Measurements from ENCODE around the gene ANGPT4. TPM values are rescaled to one million over a fixed set of nuclear protein-coding genes. Genes with fewer than 3 reads are reported as not detected.
"Not testable (repeated sequence)": the region's sequence is repeated elsewhere in the genome, so short reads cannot be mapped to it uniquely, and the experiment has no call there.

The ANGPT4 gene
- total and polyA plus RNA-seq, 4 donors, result 0.02 to 0.67 (median 0.65) TPM; not detected in 1

GRCh38 chr20:854601-855000 lies 61.5 kb downstream of the ANGPT4 start:
- DNase-seq, result no peak
- no peak for ATAC-seq (ENCODE audit: insufficient read depth, low FRiP score)
- no peak for TF ChIP-seq CTCF (IDR thresholded peaks at IDR 0.05; ENCODE audit: control extremely low read depth, extremely low read depth)

GRCh38 chr20:853406-853996 lies 62.6 kb downstream of the ANGPT4 start:
- no peak overlapping the region for H3K9ac ChIP-seq (ENCODE audit: insufficient read depth in 1 of 2, low read length in 2 of 2)
- H3K27me3 ChIP-seq (ENCODE audit: control insufficient read depth in 3 of 3, insufficient read depth in 3 of 3, low read length in 2 of 3), result no peaks in the 10 kb centered on the region
- H3K27ac ChIP-seq (ENCODE audit: low read depth in 1 of 2, low read length in 1 of 2), result no peak overlapping the region
- H3K9me3 ChIP-seq (ENCODE audit: control insufficient read depth in 4 of 4, insufficient read depth in 3 of 4, low read length in 3 of 4), result no peaks in the 10 kb centered on the region
- H3K36me3 ChIP-seq (ENCODE audit: control insufficient read depth in 4 of 4, insufficient read depth in 4 of 4, low read length in 4 of 4), result peaks cover 0 to 3% (median 0%) of the 10 kb centered on the region in 4 donors
- TF ChIP-seq CTCF (IDR thresholded peaks at IDR 0.05; ENCODE audit: control extremely low read depth, extremely low read depth), result no peak
- ATAC-seq (ENCODE audit: insufficient read depth, low FRiP score), result no peak
- H3K4me1 ChIP-seq (ENCODE audit: control insufficient read depth in 5 of 5, insufficient read depth in 5 of 5, low read length in 5 of 5), result peaks cover 0 to 2% (median 0%) of the 10 kb centered on the region in 5 donors
- DNase-seq, result no peak
- H3K4me3 ChIP-seq, result no peak overlapping the region
- 94 to 95% methylated on average over 4 of the region's 4 CpGs for WGBS, 2 donors

More at GRCh38 chr20:854601-855000, 61.5 kb downstream of the ANGPT4 start:
- Histone ChIP-seq H3K36me3 (ENCODE audit: control insufficient read depth in 4 of 4, insufficient read depth in 4 of 4, low read length in 4 of 4) (peaks cover 0 to 3% (median 0%) of the 10 kb centered on the region in 4 donors), H3K9ac (ENCODE audit: insufficient read depth in 1 of 2, low read length in 2 of 2) (no peak overlapping the region), H3K4me3 (no peak overlapping the region), H3K9me3 (ENCODE audit: control insufficient read depth in 4 of 4, insufficient read depth in 3 of 4, low read length in 3 of 4) (no peaks in the 10 kb centered on the region), H3K4me1 (ENCODE audit: control insufficient read depth in 5 of 5, insufficient read depth in 5 of 5, low read length in 5 of 5) (peaks cover 0 to 2% (median 0%) of the 10 kb centered on the region in 5 donors), H3K27ac (ENCODE audit: low read depth in 1 of 2, low read length in 1 of 2) (no peak overlapping the region), H3K27me3 (ENCODE audit: control insufficient read depth in 3 of 3, insufficient read depth in 3 of 3, low read length in 2 of 3) (no peaks in the 10 kb centered on the region)
- whole genome bisulfite sequencing, 2 donors, result 71 to 76% methylated on average over 6 of the region's 6 CpGs

- not testable (repeated sequence) for H3K27me3 ChIP-seq (ENCODE audit: control insufficient read depth in 3 of 3, insufficient read depth in 3 of 3, low read length in 2 of 3); H3K9me3 ChIP-seq (ENCODE audit: control insufficient read depth in 4 of 4, insufficient read depth in 3 of 4, low read length in 3 of 4); H3K4me3 ChIP-seq; H3K27ac ChIP-seq (ENCODE audit: low read depth in 1 of 2, low read length in 1 of 2); H3K9ac ChIP-seq (ENCODE audit: insufficient read depth in 1 of 2, low read length in 2 of 2); DNase-seq; ATAC-seq (ENCODE audit: insufficient read depth, low FRiP score)
- WGBS, 2 donors, result 93 to 97% methylated on average over 8 of the region's 8 CpGs
- Histone ChIP-seq H3K4me1 (ENCODE audit: control insufficient read depth in 5 of 5, insufficient read depth in 5 of 5, low read length in 5 of 5) (peaks cover 0 to 28% (median 3%) of the 10 kb centered on the region in 5 donors), H3K36me3 (ENCODE audit: control insufficient read depth in 4 of 4, insufficient read depth in 4 of 4, low read length in 4 of 4) (peaks cover 0 to 14% (median 2%) of the 10 kb centered on the region in 4 donors)
Measured at GRCh38 chr20:848731-849130, 67.4 kb downstream of the ANGPT4 start.

DNA sequence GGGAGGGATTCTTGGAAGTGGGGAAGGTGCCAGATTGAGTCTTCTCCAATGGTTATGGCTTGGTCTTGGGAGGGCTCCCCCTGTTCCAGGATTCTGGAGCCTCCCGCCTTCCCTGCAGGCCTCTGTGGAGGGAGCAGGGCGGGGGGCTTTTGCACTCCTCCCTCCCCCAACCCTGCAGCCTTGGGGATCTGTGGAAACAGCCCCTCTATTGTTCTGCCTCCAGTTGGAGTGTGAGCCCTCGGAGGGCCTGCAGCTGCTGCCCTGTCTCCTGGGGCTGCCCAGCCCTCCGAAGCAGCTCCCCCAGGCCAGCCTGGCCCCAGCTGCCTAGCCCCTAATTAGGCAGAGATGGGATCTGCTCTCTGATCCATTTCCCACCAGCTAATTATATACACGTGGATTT lies 67.9 kb downstream of the ANGPT4 start:
- Histone ChIP-seq H3K4me3 (no peak overlapping the region), H3K4me1 (ENCODE audit: control insufficient read depth in 5 of 5, insufficient read depth in 5 of 5, low read length in 5 of 5) (peaks cover 0 to 28% (median 3%) of the 10 kb centered on the region in 5 donors), H3K27me3 (ENCODE audit: control insufficient read depth in 3 of 3, insufficient read depth in 3 of 3, low read length in 2 of 3) (peaks cover 0 to under 1% (median 0%) of the 10 kb centered on the region in 3 donors), H3K27ac (ENCODE audit: low read depth in 1 of 2, low read length in 1 of 2) (no peak overlapping the region), H3K36me3 (ENCODE audit: control insufficient read depth in 4 of 4, insufficient read depth in 4 of 4, low read length in 4 of 4) (peaks cover 0 to 14% (median 2%) of the 10 kb centered on the region in 4 donors), H3K9me3 (ENCODE audit: control insufficient read depth in 4 of 4, insufficient read depth in 3 of 4, low read length in 3 of 4) (no peaks in the 10 kb centered on the region), H3K9ac (ENCODE audit: insufficient read depth in 1 of 2, low read length in 2 of 2) (no peak overlapping the region)
- DNase-seq (no peak), ATAC-seq (ENCODE audit: insufficient read depth, low FRiP score) (no peak)
- WGBS, 2 donors, result 92 to 96% methylated on average over 5 of the region's 5 CpGs
- TF ChIP-seq CTCF (IDR thresholded peaks at IDR 0.05; ENCODE audit: control extremely low read depth, extremely low read depth), result no peak
